Measurements from ENCODE around the gene CHIT1. TPM values are rescaled to one million over a fixed set of nuclear protein-coding genes. Genes with fewer than 3 reads are reported as not detected.

The CHIT1 gene
- total RNA-seq, 1 experiment from 2014 or later, result not detected

GRCh38 chr1:203274603-203275381, 45.3 kb upstream of the CHIT1 start:
- H3K9me3 ChIP-seq (ENCODE audit: control insufficient read depth, insufficient read depth, low read depth, low read length), result no peaks in the 10 kb centered on the region
- no peak for TF ChIP-seq SIN3A (IDR thresholded peaks at IDR 0.05; ENCODE audit: borderline replicate concordance, insufficient read depth, low read depth, low read length)
- TF ChIP-seq CTCF (IDR thresholded peaks at IDR 0.05), result no peak
- no peak for TF ChIP-seq TCF7L2 (IDR thresholded peaks at IDR 0.05; ENCODE audit: low read depth, low read length)
- no peak for TF ChIP-seq POLR2AphosphoS5 (IDR thresholded peaks at IDR 0.05; ENCODE audit: low read depth, low read length)
- no peak for TF ChIP-seq REST (IDR thresholded peaks at IDR 0.05; ENCODE audit: insufficient read depth in 1 of 2, low read depth in 2 of 2, low read length in 1 of 2)
- ChIA-PET POLR2A (interaction anchor here (0.6 kb wide), 1 partner anchor 1644 kb away, joined by 9 read pairs; no protein-coding TSS in a partner anchor), CTCF (no interaction called here)
- ATAC-seq, result no peak
- no peak for DNase-seq (ENCODE audit: low read depth, low spot score)
- no peaks in the 10 kb centered on the region for H3K27me3 ChIP-seq (ENCODE audit: control insufficient read depth, insufficient read depth, low read length)
- intact Hi-C loops (cut with micrococcal nuclease; ENCODE audit: unreplicated experiment) (no loop called here), in situ Hi-C loops (cut with HindIII; ENCODE audit: low pct_unique_long_range_greater_than_20kb, low sequenced_read_pairs) (no loop called here)
- no TSS peak for BruUV-seq (replicated peaks)
- H3K36me3 ChIP-seq (ENCODE audit: control insufficient read depth, insufficient read depth, low read length), result no peaks in the 10 kb centered on the region
- peaks cover 6% of the 10 kb centered on the region for H3K4me1 ChIP-seq (ENCODE audit: control insufficient read depth, insufficient read depth, low read length)
- no peak overlapping the region for H3K27ac ChIP-seq (ENCODE audit: low read length)
- no peak overlapping the region for H3K4me3 ChIP-seq (ENCODE audit: low read depth in 2 of 2, low read length in 2 of 2)

- intact Hi-C loops (cut with micrococcal nuclease; ENCODE audit: unreplicated experiment), result loop anchor here (1.0 kb wide), 1 partner anchor 66 kb away; no protein-coding TSS in a partner anchor
- ChIA-PET CTCF (no interaction called here), POLR2A (no interaction called here)
- BruUV-seq (replicated peaks), result no TSS peak
- Histone ChIP-seq H3K4me1 (ENCODE audit: control insufficient read depth, insufficient read depth, low read length) (peaks cover 6% of the 10 kb centered on the region), H3K27ac (ENCODE audit: low read length) (no peak overlapping the region), H3K4me3 (ENCODE audit: low read depth in 2 of 2, low read length in 2 of 2) (no peak overlapping the region), H3K9me3 (ENCODE audit: control insufficient read depth, insufficient read depth, low read depth, low read length) (no peaks in the 10 kb centered on the region), H3K27me3 (ENCODE audit: control insufficient read depth, insufficient read depth, low read length) (no peaks in the 10 kb centered on the region), H3K36me3 (ENCODE audit: control insufficient read depth, insufficient read depth, low read length) (no peaks in the 10 kb centered on the region)
- no peak for TF ChIP-seq TCF7L2 (IDR thresholded peaks at IDR 0.05; ENCODE audit: low read depth, low read length)
- TF ChIP-seq REST (IDR thresholded peaks at IDR 0.05; ENCODE audit: insufficient read depth in 1 of 2, low read depth in 2 of 2, low read length in 1 of 2), result no peak
- no peak for TF ChIP-seq SIN3A (IDR thresholded peaks at IDR 0.05; ENCODE audit: borderline replicate concordance, insufficient read depth, low read depth, low read length)
- TF ChIP-seq POLR2AphosphoS5 (IDR thresholded peaks at IDR 0.05; ENCODE audit: low read depth, low read length), result no peak
- TF ChIP-seq CTCF (IDR thresholded peaks at IDR 0.05), result no peak
- ATAC-seq, result no peak
- no peak for DNase-seq (ENCODE audit: low read depth, low spot score)
- in situ Hi-C loops (cut with HindIII; ENCODE audit: low pct_unique_long_range_greater_than_20kb, low sequenced_read_pairs), result no loop called here
These were observed 44.6 kb upstream of the CHIT1 start for GRCh38 chr1:203273869-203274602.

Data from Panc1 (cell line).